Activated naive CD4-positive, alpha-beta T cell treated with anti-CD3 and anti-CD28 coated beads, Interleukin-2, amount 50 U/mL, for 24 hours (primary cell): ENCODE measurements around the gene ZNF138.
A peak's percentile ranks its signal among the peaks of the same experiment; 100 is the strongest.

Experiments used
- H3K27ac Mint-ChIP-seq: one replicate; pipeline ENCODE4 v1.8.0; 2021; ENCODE audit warnings: mild to moderate bottlenecking, mixed read lengths
- H3K27me3 Mint-ChIP-seq: one replicate; pipeline ENCODE4 v1.8.0; 2021; ENCODE audit warnings: mixed read lengths
- H3K36me3 Mint-ChIP-seq: one replicate; pipeline ENCODE4 v1.8.0; 2021; ENCODE audit warnings: mixed read lengths
- H3K4me1 Mint-ChIP-seq: one replicate; pipeline ENCODE4 v1.8.0; 2021; ENCODE audit warnings: mixed read lengths
- H3K4me3 Mint-ChIP-seq: one replicate; pipeline ENCODE4 v1.8.0; 2021; ENCODE audit warnings: mild to moderate bottlenecking, mixed read lengths
- H3K9me3 Mint-ChIP-seq: one replicate; pipeline ENCODE4 v1.8.0; 2021; ENCODE audit warnings: mixed read lengths

The ZNF138 gene

DNA sequence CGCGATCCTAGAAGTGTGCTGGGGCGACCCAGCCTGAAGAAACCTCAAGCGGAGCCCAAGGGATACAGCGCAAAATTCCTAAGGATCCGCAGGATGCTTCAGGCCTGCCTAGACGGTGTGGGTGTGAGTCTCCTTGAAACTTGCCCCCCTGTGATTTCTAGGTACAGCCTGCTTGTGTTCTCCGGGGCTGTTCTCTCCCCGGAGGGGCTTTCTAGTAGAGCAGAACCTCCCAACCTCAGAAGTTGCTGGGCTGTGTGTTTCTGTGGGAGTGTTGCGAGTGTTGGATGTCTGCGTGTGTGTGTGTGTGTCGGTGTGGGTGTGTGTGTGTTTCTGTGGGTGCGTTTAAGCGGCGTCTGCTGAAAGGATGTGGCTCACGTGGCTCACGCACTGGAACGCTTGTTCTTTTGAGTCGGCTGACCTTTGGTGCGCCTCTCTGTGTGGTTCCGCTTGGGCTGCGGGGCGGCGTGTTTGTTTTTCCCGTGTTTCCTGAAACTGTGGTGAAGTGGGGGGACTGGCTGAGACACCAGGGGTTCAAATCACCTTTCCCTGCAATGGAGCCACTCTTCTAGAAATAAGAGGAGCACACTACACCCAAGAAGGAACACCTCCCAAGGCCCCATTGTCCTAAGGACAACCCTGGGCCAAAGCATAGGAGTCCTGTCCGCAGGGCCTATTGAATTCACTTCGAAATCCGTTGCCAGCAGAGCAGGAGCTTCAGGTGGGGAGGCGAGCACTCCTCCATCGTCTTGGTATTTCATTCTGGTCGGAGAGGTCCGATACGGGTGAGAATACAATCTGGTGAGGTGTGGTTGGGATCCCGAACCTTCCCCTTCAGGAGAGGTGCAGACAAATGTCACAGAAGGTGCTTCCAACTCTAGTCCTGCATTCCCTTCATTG is 83.7 kb downstream of the ZNF138 start:
- Mint-ChIP-seq H3K9me3 (no peaks in the 10 kb centered on the region), H3K36me3 (no peaks in the 10 kb centered on the region), H3K4me3 (peak overlapping the region; percentile 72), H3K27ac (peak overlapping the region; percentile 1), H3K27me3 (peaks cover 20% of the 10 kb centered on the region), H3K4me1 (peaks cover 15% of the 10 kb centered on the region)

DNA sequence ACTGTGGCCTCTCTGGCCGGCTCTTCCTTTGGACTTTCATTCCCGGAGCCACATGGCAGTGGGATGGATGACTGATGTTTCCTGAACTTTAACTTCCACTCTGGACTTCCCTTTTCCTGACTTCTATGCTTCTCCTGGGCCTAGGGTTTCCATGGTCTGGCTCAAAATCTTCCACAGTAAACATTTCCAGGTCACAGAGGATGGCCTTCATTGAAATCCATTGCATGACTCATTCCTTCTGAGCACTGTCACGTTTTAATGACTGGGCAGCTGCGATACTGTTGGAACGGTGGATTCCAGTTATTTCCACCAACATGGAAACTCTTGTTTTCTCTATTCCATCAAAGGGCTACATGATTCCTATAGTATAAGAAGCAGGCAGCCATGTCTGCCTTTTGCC is 84.5 kb downstream of the ZNF138 start:
- Mint-ChIP-seq H3K27me3 (peaks cover 26% of the 10 kb centered on the region), H3K4me1 (peaks cover 16% of the 10 kb centered on the region), H3K36me3 (no peaks in the 10 kb centered on the region), H3K27ac (no peak overlapping the region), H3K4me3 (no peak overlapping the region), H3K9me3 (no peaks in the 10 kb centered on the region)

DNA sequence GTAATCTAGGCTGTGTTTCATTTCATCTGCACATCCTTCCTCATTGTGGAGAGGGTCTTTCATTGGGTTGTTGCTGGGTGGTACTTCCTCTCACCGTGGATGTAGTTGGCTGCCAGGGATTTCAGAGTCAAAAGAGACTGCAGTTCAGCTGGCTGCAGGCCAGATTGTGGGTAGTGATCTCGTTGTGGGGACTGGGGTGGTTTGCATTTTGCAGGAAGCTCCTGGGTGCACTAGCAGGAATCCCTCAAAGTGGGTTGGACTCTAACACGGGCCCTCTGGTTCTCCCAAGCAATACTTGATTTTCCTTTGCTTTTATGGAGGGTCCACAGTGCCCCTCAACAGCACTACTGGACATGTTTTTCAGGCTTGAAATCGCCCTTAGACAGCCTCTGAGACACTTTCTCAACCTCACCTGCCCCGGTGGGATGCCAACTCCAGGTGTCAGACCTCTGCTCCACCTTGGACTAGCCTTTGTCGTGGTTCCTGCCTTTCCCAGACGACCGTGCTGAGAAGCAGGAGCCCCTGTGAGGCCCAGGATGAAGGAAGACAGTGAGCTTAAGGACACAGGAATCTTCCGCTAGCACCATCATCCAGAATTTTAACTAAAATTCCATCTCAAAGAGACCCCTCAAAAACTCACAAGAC is 85.0 kb downstream of the ZNF138 start:
- peaks cover 16% of the 10 kb centered on the region for H3K4me1 Mint-ChIP-seq
- H3K27me3 Mint-ChIP-seq = peaks cover 31% of the 10 kb centered on the region
- H3K27ac Mint-ChIP-seq = no peak overlapping the region
- H3K4me3 Mint-ChIP-seq = no peak overlapping the region
- no peaks in the 10 kb centered on the region for H3K36me3 Mint-ChIP-seq
- H3K9me3 Mint-ChIP-seq = no peaks in the 10 kb centered on the region

DNA sequence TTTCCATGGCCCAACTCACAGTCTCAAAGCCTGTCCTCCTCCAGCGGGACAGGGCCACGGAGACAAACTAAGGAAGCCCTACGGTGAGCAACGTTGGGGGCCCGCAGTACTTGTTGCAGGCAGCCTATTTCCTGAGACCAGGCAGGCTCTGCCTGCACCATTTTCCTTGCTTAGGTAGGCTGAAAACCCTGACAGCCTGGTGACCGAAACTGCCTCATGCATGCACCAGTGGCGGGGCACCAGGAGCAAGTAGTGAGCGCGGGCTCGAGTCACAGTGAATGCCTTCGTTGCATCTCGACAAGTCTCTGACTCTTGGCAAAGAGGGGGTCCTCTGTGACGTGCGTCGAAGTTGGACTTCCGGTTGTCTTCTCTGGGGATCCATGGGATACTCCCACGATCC is 85.6 kb downstream of the ZNF138 start:
- no peaks in the 10 kb centered on the region for H3K9me3 Mint-ChIP-seq
- H3K27ac Mint-ChIP-seq = no peak overlapping the region
- H3K27me3 Mint-ChIP-seq = peaks cover 37% of the 10 kb centered on the region
- peaks cover 16% of the 10 kb centered on the region for H3K4me1 Mint-ChIP-seq
- H3K36me3 Mint-ChIP-seq = no peaks in the 10 kb centered on the region
- H3K4me3 Mint-ChIP-seq = no peak overlapping the region

DNA sequence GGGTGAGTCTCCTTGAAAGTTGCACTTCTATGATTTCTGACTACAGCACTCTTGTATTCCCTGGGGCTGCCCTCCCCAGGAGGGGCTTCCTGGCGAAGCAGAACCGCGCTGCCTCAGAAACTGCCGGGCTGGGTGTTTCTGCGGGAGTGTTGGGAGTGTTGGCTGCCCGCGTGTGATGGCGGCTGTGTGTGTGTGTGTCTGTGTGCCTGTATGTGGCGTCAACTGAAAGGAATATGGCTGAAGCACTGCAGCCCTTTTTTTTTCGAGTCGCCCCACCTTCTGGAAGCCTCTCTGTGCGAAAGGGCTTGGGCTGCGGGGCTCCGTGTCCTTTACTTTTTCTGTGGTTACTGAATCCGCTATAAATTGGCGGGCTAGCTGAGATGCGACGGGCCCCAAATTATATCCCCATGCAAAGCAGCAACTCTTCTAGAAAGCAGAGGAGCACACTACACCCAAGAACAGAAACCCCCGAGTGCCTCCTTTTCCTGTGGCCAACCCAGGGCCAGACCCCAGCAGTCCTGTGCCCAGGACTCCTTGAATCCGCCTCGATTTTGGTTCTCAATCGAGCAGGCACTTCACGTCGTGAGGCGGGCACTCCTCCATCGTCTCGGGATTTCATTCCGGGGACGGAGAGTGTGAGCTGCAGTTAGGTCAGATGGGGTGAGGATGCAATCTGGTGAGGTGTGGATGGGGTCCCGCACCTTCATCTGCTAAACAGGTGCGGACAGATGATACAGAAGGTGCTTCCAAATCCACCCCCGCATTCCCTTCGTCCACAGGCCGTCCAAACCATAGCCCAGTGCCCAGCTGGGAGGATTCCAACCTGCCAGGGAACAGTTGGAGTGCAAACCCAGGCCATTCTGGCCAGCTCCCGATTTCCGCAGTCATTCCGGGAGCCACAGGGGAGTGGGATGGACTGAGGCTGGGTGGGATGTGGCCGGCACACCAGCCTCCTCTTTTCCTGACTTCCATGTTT is 86.4 kb downstream of the ZNF138 start:
- Mint-ChIP-seq H3K4me1 (peaks cover 16% of the 10 kb centered on the region), H3K36me3 (no peaks in the 10 kb centered on the region), H3K4me3 (no peak overlapping the region), H3K27ac (no peak overlapping the region), H3K27me3 (peaks cover 41% of the 10 kb centered on the region), H3K9me3 (no peaks in the 10 kb centered on the region)

DNA sequence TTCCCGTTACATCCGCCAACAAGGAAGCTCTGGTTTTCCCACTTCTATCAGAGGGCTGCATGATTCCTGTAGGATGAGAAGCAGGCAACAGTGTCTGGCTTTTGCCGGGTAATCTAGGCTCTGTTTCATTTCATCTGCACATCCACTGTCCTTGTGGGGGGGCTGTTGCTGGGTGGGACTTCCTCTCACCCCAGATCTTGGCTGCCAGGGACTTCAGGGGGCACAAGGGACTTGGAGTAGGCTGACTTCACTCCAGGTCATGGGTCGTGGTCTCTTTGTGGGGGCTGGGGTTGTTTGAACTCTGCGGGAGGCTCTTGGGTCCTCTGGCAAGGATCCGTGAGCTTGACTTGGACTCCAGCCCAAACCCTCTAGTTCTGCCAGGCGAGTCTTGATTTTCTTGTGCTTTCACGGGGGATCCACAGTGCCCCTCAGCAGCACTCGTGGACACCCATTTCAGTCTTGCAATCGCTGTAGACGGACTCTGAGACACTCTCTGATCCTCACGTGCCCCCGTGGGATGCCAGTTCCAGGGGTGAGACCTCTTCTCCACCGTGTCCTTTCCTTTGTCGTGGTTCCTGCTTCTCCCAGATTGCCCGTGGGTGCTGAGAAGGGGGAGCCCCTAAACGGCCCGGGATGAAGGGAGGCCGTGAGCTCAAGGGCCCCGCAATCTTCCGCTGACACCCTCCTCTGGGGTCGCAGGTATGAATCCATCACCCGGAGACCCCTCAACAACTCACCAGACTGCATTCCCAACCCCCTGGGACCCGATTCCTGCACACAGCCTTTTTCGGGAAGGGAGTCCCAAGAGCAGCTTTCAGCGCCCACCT is 87.4 kb downstream of the ZNF138 start:
- no peak overlapping the region for H3K4me3 Mint-ChIP-seq

DNA sequence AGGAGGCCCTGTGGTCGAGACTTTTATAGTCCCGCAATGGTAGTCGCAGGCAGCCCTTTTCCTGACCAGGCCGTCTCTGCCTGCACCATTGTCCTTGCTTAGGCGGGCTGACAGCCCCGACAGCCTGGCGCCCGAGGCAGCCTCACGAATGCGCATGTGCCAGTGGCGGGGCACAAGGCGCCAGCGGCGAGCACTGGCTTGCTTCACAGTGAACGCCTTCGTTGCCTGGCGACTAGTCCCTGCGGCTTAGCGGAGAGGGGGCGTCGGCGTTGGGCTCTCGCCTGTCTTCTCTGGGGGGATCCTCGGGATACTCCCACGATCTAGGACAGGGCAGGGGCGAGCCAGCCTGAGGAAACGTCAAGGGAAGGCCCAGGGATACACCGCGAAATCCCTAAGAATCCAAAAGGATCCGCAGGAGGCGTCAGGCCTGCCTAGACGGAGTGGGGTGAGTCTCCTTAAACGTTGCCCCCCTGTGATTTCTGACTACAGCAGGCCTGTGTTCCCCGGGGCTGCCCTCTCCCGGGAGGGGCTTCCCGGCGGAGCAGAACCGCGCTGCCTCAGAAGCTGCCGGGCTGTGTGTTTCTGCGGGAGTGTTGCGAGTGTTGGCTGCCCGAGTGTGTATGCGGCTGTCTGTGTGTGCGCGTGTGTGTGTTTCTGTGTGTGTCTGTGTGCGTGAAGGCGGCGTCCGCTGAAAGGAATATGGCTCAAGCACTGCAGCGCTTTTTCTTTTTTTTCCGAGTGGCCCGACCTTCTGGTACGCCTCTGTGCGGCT is 88.3 kb downstream of the ZNF138 start:
- H3K4me3 Mint-ChIP-seq = peak overlapping the region; percentile 72
- H3K27ac Mint-ChIP-seq = no peak overlapping the region
- H3K27me3 Mint-ChIP-seq = peaks cover 47% of the 10 kb centered on the region
- H3K4me1 Mint-ChIP-seq = peaks cover 9% of the 10 kb centered on the region
- no peaks in the 10 kb centered on the region for H3K9me3 Mint-ChIP-seq
- no peaks in the 10 kb centered on the region for H3K36me3 Mint-ChIP-seq

More for the DNA sequence above, 87.4 kb downstream of the ZNF138 start:
- Mint-ChIP-seq H3K4me1 (peaks cover 16% of the 10 kb centered on the region), H3K27me3 (peaks cover 48% of the 10 kb centered on the region), H3K36me3 (no peaks in the 10 kb centered on the region), H3K27ac (no peak overlapping the region), H3K9me3 (no peaks in the 10 kb centered on the region)
